Muscle of arm (tissue), 14 donors: ENCODE measurements around the gene MOB3B. TPM values are rescaled to one million over a fixed set of nuclear protein-coding genes. Genes with fewer than 3 reads are reported as not detected.
A peak's percentile ranks its signal among the peaks of the same experiment; 100 is the strongest.

Experiments used
- DNase-seq: peaks from one replicate; pipeline ENCODE4 v3.0.0-alpha.2; 2013
- long read RNA-seq, 11 donors: transcript quantifications; one replicate each; lab custom pipeline, GENCODE V29; 2026
- polyA plus RNA-seq, 12 donors: library from polyadenylated mRNA; unstranded; fragments of 120-200 nt; gene quantifications; one replicate each; pipeline ENCODE4 v1.2.1, GENCODE V29; 2013; ENCODE audit not compliant: insufficient read length in 12 of 12

The MOB3B gene
- polyA plus RNA-seq, result 1 to 10 TPM in 11 of 12 donors, not detected in 1; 2.1 to 7.3 (median 2.9) TPM
- long read RNA-seq, donor 1, full-length matches to known transcripts, result 5 of 5 reads
- long read RNA-seq, donor 1, partial matches to known transcripts, result 0 of 5 reads
- long read RNA-seq, donor 1, other reads (novel, unspliced or antisense), result 0 of 5 reads
- long read RNA-seq, donor 2, result 0 reads
- long read RNA-seq, donor 3, result 0 reads
- long read RNA-seq, donor 4, result 0 reads
- long read RNA-seq, donor 5, result 0 reads
- long read RNA-seq, donor 6, result 0 reads
- long read RNA-seq, donor 7, result 0 reads
- long read RNA-seq, donor 8, full-length matches to known transcripts, result 1 of 1 reads
- long read RNA-seq, donor 8, partial matches to known transcripts, result 0 of 1 reads
- long read RNA-seq, donor 8, other reads (novel, unspliced or antisense), result 0 of 1 reads
- long read RNA-seq, donor 9, result 0 reads
- long read RNA-seq, donor 10, full-length matches to known transcripts, result 1 of 1 reads
- long read RNA-seq, donor 10, partial matches to known transcripts, result 0 of 1 reads
- long read RNA-seq, donor 10, other reads (novel, unspliced or antisense), result 0 of 1 reads
- long read RNA-seq, donor 11, full-length matches to known transcripts, result 3 of 3 reads
- long read RNA-seq, donor 11, partial matches to known transcripts, result 0 of 3 reads
- long read RNA-seq, donor 11, other reads (novel, unspliced or antisense), result 0 of 3 reads

DNA sequence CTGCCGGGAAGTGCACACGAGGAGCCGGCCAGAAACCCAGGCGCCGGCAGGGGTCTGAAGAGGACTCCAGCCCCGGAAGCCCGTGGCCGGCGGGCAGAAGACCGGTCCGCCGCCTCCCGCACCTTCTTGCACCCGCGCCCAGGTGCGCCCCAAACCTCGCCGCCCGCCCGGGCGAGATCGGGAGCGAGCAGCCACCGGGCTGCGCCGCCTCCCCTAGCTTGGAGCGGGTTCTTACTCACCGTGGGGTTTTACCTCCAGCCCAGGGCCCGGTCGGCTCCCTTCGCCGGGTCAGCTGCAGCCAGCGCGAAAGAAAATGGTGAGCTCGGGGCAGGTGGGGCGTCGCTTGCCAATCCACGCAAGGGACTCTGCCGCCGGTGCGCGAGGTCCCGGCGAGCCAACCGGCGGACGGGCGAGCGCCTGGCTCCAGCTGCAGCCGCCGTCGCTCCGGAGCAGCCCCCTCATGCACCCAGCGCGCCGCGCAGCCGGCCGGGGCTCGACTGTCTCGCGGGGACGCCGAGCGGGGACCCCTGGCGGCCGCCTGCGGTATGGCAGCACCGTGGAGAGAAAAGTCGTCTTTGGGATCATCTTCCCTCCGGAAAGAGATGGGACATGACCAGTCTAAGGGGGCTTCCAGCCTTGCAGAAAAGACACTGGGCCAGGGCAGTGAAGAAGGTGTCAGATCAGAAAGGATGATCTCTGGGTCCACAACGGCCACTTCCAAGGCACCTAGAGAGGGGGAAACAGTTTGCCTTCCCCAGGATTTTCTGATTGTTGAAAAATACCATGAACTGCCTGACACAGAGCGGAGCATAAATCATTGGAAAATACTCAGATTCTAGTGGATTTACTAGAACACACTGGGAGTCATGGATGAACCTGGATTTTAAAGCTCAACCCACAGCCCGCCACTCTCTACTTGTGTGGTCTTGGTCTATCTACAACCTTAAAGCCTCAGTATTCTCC, at the start of gene MOB3B:
Gene MOB3B, minus strand, starts transcription at position 499 of the 963 bp plus-strand sequence. CDS start 74,264 bp downstream, outside the sequence.
- peak; percentile 81 for DNase-seq

- DNase-seq, result peak; percentile 95
Measured at GRCh38 chr9:27573634-27574590, 44.3 kb upstream of the MOB3B start.

- peak; percentile 76 for DNase-seq
Measured at GRCh38 chr9:27572918-27573633, 43.5 kb upstream of the MOB3B start, which contains the start of gene C9orf72. Gene C9orf72 (minus strand): TSS chr9:27573481. CDS start chr9:27567120, 6,361 bp downstream.

- peak; percentile 55 for DNase-seq
Measured at GRCh38 chr9:27572566-27572917, 42.9 kb upstream of the MOB3B start.

- DNase-seq, result no peak
Measured at GRCh38 chr9:27572061-27572460, 42.4 kb upstream of the MOB3B start.

GRCh38 chr9:27571011-27571410, 41.4 kb upstream of the MOB3B start:
- DNase-seq, result no peak

DNA sequence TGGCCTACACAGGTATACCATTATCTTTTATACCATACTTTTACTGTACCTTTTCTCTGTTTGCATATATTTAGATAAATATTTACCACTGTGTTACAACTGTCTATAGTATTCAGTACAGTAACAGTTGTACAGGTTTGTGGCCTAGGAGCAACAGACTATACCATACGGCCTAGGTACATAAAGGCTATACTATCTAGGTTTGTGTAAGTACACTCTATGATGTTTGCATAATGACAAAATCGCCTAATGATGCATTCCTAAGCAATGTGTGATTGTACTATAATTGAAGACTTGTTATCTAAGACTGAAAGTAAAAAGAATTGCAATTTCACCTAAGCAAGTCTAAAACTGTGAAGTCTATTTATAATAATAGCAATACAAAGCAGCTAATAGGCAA, 39.8 kb upstream of the MOB3B start:
- no peak for DNase-seq

- DNase-seq, result no peak
Measured at GRCh38 chr9:27566118-27566517, 36.5 kb upstream of the MOB3B start.

- DNase-seq, result no peak
Measured at GRCh38 chr9:27565696-27566095, 36.1 kb upstream of the MOB3B start.

- no peak for DNase-seq
Measured at GRCh38 chr9:27564670-27565069, 35.1 kb upstream of the MOB3B start.

DNA sequence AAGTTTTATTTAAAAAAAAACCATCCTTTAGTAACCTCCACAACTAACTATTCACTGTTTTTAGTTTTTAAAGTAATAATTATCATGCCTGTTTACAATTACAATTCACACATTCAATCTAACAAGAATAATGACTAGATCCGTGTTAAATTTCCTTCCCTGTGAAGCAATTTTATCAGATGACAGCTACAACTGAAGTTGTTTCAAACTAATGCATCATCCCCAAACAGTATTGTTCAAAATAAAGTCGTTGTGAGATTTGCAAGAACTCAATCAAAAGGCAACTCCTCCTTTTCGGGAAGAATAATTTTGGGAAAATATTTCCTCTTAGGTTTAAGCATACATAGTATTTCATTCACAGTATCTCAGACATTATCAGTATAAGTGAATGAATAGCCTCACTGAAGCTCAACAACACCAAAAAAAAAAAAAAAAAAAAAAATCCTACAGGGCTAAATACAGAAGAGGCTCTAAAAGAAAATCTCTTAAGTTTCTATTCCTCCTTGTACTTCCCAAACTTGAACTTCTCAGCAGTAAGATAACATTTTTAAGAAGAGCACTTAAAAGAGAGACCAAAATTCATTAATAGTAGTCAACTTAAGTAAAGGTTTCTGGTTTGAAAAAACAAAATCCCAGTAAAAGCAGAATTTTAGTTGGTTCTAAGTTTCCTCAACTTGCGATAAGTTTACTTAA, 34.3 kb upstream of the MOB3B start:
- DNase-seq, result no peak

- no peak for DNase-seq
Measured at GRCh38 chr9:27561685-27562084, 32.1 kb upstream of the MOB3B start.

DNA sequence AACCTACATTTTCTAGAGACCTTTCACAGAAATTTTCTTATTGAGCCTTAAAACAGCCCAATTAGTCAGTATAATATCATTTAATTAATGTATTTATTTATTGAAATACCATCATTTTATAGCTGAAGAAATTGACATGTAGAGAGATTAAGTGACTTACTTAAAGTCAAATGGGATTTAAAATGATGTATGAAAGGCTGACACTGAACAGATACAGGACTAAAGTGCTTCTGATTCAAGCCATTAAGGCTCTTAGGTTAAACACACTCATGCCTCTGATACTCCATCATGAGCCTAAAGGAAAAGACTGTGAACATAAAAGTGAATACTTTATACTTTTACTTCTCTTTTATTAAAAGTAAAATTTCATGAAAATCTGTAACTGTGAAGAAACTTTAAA, 30.8 kb upstream of the MOB3B start:
- no peak for DNase-seq

- DNase-seq, result no peak
Measured at GRCh38 chr9:27558307-27558706, 28.7 kb upstream of the MOB3B start.

- DNase-seq, result no peak
Measured at GRCh38 chr9:27556470-27556869, 26.9 kb upstream of the MOB3B start.

- no peak for DNase-seq
Measured at GRCh38 chr9:27554712-27555111, 25.1 kb upstream of the MOB3B start.

GRCh38 chr9:27549196-27549755, 19.7 kb upstream of the MOB3B start:
- no peak for DNase-seq

DNA sequence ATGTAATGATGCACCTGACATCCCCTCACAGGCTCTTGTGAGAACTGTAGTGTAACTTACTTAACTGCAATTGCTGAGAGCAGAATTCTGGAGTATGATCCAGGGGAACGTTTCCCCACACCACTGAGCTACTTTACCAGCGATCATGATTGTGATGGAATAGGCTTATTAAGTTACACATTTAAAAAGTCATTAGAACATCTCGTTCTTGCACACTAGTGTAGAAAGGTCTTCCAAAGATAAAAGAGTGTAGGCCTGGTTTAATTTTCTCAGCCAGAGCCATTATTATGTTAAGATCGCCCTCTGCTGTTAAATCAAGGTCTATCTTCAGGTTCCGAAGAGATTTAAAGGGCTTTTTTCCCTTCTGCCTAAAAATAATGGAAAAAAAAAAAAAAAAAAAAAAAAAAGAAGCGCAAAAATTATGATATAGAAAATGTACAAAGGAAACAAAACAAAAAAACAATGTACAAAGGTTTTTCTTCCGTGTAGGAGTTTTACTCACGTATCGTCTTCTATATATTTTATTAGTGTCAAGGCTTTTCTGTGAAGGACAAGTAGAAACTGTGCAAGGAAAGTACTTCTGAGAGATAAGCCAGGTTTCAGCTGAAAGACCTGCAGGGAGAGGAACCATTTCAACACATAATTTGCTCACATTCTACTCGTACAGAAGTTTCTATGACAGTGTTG, 18.6 kb upstream of the MOB3B start:
- DNase-seq, result peak; percentile 58
